Stimulated activated CD4-positive, alpha-beta T cell treated with anti-CD3 and anti-CD28 coated beads, TNF-alpha, amount 100 ng/mL, for 4 hours (primary cell): Measurements from ENCODE around the gene N4BP2L1.

Source experiments
- DNase-seq, 3 experiments: peaks; one replicate each; pipeline ENCODE4 v3.0.0-alpha.2; 2020; ENCODE audit warnings: low read depth in 3 of 3

N4BP2L1 gene

GRCh38 chr13:32427852-32428580 lies at the start of gene N4BP2L1:
Gene N4BP2L1, minus strand, starts transcription at chr13:32428130. Its CDS starts 48 bp downstream, at chr13:32428082.
- DNase-seq, result peak; percentile 79 to 86 (median 86)

GRCh38 chr13:32476892-32477291 lies 49.0 kb upstream of the N4BP2L1 start:
- DNase-seq, result no peak

GRCh38 chr13:32476021-32476731 lies 48.2 kb upstream of the N4BP2L1 start:
- no peak for DNase-seq

- DNase-seq, result no peak
Observed at GRCh38 chr13:32474999-32475792, 47.3 kb upstream of the N4BP2L1 start.

- no peak for DNase-seq
Observed at GRCh38 chr13:32473650-32474049, 45.7 kb upstream of the N4BP2L1 start.

DNA sequence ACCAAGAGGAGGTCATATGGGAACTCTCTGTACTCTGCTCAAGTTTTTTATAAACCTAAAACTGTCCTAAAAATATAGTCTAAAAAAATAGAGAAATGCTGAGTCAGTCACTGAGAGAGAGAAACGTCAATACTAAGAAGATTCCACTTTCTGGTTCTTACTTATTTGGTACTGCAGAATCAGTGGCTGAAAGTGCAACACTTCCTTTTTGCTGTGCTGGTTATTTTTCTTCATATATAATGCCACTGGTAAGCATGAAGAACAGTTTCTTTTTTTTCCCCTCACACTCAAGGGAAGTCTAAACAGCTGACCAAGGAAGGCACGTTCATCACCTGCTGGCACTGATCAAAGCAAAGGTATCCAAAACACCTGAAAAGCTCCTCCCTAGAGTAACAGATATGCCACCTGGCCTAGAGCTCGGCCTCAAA lies 44.3 kb upstream of the N4BP2L1 start:
- no peak for DNase-seq

GRCh38 chr13:32471187-32471922 lies 43.4 kb upstream of the N4BP2L1 start:
- no peak for DNase-seq

- no peak for DNase-seq
Observed at GRCh38 chr13:32468502-32469142, 40.7 kb upstream of the N4BP2L1 start.

DNA sequence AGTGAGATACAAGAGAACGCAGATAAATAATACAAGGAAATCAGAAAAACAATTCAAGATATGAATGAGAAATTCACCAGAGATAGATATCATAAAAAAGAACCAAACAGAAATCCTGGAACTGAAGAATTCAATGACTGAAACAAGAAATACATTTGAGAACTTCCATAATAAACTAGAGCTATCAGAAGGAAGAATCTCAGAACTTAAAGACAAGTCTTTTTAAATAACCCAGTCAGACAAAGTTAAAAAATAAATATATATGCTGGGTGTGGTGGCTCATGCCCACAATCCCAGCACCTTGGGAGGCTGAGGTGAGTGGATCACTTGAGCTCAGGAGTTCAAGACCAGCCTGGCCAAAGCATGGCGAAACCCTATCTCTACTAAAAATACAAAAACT lies 28.7 kb upstream of the N4BP2L1 start:
- no peak for DNase-seq

DNA sequence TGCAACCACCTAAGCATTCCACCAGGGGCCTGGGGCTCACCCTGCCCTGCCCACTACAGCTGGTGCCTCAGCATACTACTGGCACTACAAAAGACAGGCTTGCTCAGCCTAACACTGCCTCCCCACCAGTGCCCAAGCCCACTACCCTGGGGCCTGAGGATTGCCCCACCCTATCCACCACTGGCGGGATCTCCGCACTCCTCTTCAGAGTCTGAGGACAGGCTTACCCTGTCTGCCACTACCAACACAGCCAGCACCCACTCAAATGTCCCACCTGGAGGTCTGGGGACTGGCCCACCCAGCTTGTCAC lies 27.6 kb upstream of the N4BP2L1 start:
- no peak for DNase-seq

DNA sequence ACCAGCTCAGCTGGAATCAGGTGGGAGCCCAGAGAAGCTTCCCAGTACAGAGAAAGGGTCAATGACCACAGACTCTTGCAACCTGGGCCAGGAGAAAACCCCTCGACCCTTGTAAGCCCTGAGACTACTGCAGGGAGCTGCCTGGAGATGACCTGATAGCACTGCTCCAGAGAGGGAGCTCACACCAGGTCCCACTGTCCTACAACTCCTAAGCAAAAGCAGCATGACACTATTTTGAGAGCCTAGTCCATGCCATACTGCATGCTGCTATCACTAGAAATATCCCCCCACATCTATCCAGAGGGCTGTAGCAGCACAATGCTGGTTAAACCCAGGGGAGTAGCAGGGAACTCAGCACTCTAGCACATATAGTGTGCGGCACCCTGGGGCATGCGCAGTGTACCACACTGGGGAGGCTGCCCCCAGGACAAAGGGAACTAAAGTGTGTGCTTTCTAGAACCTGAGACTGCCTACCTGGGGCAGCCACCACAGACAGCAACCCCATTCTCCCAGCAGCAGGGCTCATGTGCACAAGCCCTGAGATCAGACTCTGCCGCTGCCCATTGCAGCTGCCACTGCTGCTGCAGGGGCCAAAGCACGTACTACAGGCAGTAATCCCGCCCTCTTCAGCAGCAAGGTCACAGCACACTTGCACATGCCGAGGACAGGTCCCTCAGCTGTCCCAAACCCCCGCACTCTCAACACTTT lies 27.1 kb upstream of the N4BP2L1 start:
- no peak for DNase-seq

- no peak for DNase-seq
Observed at GRCh38 chr13:32453981-32454380, 26.1 kb upstream of the N4BP2L1 start.

DNA sequence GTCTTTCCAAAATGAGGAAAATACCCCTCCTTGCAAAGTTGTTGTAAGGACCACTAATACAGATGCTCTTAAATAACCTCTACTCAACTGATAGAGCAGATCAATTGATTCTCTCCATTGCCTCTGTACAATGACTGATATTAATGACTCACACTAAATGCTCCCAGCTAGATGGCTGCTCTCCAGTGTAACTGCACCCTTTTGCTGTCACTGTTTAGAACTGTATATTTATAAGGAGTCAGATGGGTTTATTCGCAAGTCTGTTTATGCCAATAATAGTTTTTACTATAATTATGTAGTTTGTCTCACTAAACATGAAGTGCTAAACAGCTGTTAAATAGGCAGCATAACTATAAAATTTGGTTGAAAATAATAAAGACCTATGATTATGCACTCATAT lies 21.0 kb upstream of the N4BP2L1 start:
- no peak for DNase-seq

GRCh38 chr13:32447894-32448623 lies 20.1 kb upstream of the N4BP2L1 start:
- DNase-seq, result no peak

DNA sequence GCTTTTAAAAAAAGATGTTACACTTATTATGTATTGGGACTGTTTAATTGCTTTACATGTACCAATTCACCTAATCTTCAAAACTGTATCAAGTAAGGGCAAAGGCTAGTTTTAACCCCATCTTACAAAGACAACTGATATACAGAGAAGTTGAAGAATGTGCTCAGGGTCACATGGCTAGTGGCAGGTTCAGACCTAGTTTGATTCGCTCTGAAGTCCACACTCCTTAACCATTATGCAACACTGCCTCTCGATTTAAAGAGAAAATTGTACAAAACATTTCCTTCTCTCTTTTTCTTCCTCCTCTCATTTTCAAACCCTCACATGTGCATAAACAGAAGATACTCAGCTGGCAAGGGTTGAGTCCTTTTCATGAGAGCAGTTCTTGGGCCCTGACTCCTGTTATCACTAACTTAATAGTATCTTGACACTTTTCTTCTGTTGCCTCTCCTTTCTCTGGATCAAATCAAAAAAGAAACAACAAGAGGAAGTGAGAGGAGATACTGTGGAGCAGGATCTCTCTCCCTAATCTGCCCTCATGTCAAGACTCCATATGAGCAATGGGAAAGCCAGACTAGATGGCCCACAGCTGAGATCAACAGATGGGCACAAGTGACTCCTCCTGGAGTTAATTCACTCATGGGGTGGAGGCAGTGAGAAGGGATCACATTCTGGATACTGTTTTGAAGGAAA lies 19.0 kb upstream of the N4BP2L1 start:
- DNase-seq, result no peak

DNA sequence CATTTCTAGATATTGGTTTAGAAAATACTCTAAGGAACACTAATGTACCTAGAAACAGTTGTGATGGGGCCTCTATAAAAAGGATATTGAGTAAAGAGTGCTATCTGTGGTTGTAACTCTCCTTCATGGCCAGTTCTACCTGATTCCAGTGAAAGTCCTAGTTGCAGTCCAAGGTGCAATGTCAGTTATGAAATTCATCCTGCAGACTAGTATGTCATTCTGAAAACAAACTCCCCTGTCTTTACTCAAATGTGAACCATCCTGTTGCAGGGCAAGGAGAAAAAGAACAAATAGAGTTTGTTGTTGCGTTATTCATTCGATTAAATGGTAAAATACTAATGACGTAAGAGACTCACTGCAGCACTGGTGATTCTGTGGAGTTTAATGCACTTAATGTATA lies 18.3 kb upstream of the N4BP2L1 start:
- DNase-seq, result no peak

DNA sequence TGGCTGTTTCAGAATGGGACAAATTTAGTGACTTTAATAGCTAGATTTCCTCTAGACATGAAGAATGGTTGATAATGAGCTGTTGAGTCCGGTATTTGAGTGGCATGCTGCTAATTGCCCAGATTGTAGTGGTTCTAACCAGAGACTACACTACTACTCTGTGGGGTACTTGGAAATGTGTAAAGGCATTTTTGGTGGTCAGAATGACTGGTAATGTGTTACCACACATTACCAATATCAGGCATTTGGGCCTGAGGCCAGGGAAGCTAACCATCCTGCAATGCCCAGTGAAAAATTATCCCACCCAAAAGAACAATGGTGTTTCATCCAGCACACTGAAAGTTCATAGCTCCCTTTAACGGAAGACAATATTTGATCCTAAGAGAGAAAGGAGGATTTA lies 17.5 kb upstream of the N4BP2L1 start:
- DNase-seq, result no peak

GRCh38 chr13:32443111-32443510 lies 15.2 kb upstream of the N4BP2L1 start:
- DNase-seq, result peak in 1 of 3 experiments; percentile 13

GRCh38 chr13:32438871-32439270 lies 10.9 kb upstream of the N4BP2L1 start:
- no peak for DNase-seq

DNA sequence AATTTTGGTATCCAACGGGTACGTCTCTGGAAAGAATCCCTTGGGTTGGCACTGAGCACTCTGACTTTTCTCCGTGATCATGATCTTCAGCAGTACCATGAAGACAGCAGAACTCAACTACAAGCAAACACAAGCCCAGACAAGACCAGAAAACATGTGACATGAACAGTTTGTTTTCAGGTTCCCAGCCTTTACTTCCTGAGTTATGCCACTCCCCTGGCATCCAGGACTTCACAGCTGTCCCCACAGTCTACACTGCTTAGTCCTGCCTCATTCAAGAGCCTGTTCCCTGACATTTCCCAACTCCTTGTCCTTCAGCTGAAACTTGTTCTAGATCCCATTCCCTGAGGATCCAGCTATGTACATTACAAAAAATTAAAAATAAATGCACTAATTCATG lies 4.9 kb upstream of the N4BP2L1 start:
- no peak for DNase-seq
